ENCODE measurements around the gene ZNF22. TPM values are rescaled to one million over a fixed set of nuclear protein-coding genes. Genes with fewer than 3 reads are reported as not detected.

The ZNF22 gene
- total and polyA plus RNA-seq, 2 of the 8 experiments (the other 6 are each of a cell fraction or from before 2014, with no cell fraction given) = 18.2 to 45.2 TPM

GRCh38 chr10:44963772-44964633, 36.7 kb upstream of the ZNF22 start:
- WGBS, 2 experiments (ENCODE audit: extremely low coverage in 1 of 2, insufficient coverage in 1 of 2, insufficient read length in 1 of 2, insufficient replicate concordance in 2 of 2, low coverage in 1 of 2, low lambda C conversion rate in 2 of 2, missing lambda C conversion rate in 1 of 2) = 71% methylated on average over 14 of the region's 15 CpGs; no CpG with 5 or more reads in 1 of the 2 experiments
- peak overlapping the region; percentile 47 for H3K4ac ChIP-seq (replicated peaks; ENCODE audit: insufficient read length, low read depth, low read length)
- peaks cover 0 to 2% of the 10 kb centered on the region in 2 experiments for H4K20me1 ChIP-seq (replicated peaks in 1 of 2; ENCODE audit: control insufficient read depth in 1 of 2, insufficient read depth in 2 of 2, low read length in 2 of 2)
- H3K27ac ChIP-seq (ENCODE audit: low read depth, low read length) = no peak overlapping the region; the same call in 1 of the 2 replicates
- H3K27me3 ChIP-seq (replicated peaks in 1 of 4; ENCODE audit: control insufficient read depth in 3 of 4, extremely low read depth in 1 of 4, insufficient read depth in 3 of 4, low read length in 3 of 4) = peaks cover 0 to 7% (median 3%) of the 10 kb centered on the region in 4 experiments; a peak in 4 of 7 replicates
- ChIA-PET CTCF (ENCODE audit: partially characterized antibody) (interaction anchor here (0.5 to 11.2 kb wide), 11 partner anchors 10 to 270 kb away, joined by 4 to 143 read pairs (median 6); partner anchors contain the start of gene DEPP1), POLR2A (ENCODE audit: partially characterized antibody) (interaction anchor here (0.8 to 3.5 kb wide), 11 partner anchors 9 to 85 kb away, joined by 3 to 17 read pairs (median 7); partner anchors contain the start of genes DEPP1 and ZNF22)
- H3K9me3 ChIP-seq (ENCODE audit: insufficient read depth in 2 of 2, low read depth in 1 of 2, low read length in 1 of 2) = no peaks in the 10 kb centered on the region
- 0 out of 2 replicates have a peak overlapping the region, but pooled peaks have one; percentile 82 for H2AK5ac ChIP-seq (ENCODE audit: low read depth, low read length)
- no peak overlapping the region for H2BK15ac ChIP-seq (ENCODE audit: low read length)
- peak overlapping the region; percentile 87 for H4K91ac ChIP-seq (replicated peaks; ENCODE audit: insufficient read length, low read length)
- peak overlapping the region; percentile 36; the same call in 1 of the 2 replicates for H2BK5ac ChIP-seq (ENCODE audit: low read depth, low read length)
- peak overlapping the region; percentile 56 for H2BK120ac ChIP-seq (replicated peaks; ENCODE audit: low read depth, low read length)
- H2BK20ac ChIP-seq (ENCODE audit: low read length) = peak overlapping the region; percentile 37; the same call in 1 of the 2 replicates
- H3K56ac ChIP-seq (replicated peaks; ENCODE audit: insufficient read length, low read depth, low read length) = no peak overlapping the region
- peak overlapping the region in 2 of 4 experiments; percentile 0 to 24; a peak in 2 of 8 replicates for H3K4me3 ChIP-seq (ENCODE audit: extremely low read depth in 1 of 4, insufficient read depth in 2 of 4, low read depth in 3 of 4, low read length in 4 of 4)
- no peak for FAIRE-seq
- H2BK12ac ChIP-seq (ENCODE audit: low read depth, low read length) = peak overlapping the region; percentile 45; the same call in 1 of the 2 replicates
- H3K9ac ChIP-seq (replicated peaks in 1 of 4; ENCODE audit: extremely low read depth in 1 of 4, low read depth in 3 of 4, low read length in 3 of 4) = no peak overlapping the region; a peak in 2 of 7 replicates
- no peak overlapping the region for H3K23ac ChIP-seq (ENCODE audit: insufficient read length)
- no peaks in the 10 kb centered on the region; a peak in 1 of 4 replicates for H3K79me2 ChIP-seq (ENCODE audit: control insufficient read depth in 1 of 2, insufficient read depth in 2 of 2, low read length in 2 of 2)
- peak overlapping the region; percentile 71; the same call in 1 of the 2 replicates for H4K8ac ChIP-seq (ENCODE audit: extremely low read depth, insufficient read depth, low read length)
- peak overlapping the region; percentile 35 to 54 for H3K4me2 ChIP-seq (ENCODE audit: insufficient read depth in 1 of 2, low read depth in 2 of 2, low read length in 2 of 2)
- H4K5ac ChIP-seq (ENCODE audit: insufficient read length, low read depth, low read length) = peak overlapping the region; percentile 89
- peaks cover 5% of the 10 kb centered on the region; the same call in 1 of the 2 replicates for H3K79me1 ChIP-seq (ENCODE audit: low read depth, low read length)
- TF ChIP-seq ASH2L (IDR thresholded peaks at IDR 0.05; ENCODE audit: low read length) (peak; percentile 22), EGR1 (IDR thresholded peaks at IDR 0.05; ENCODE audit: borderline replicate concordance, low read depth, low read length) (no peak), RFX5 (IDR thresholded peaks at IDR 0.05; ENCODE audit: borderline replicate concordance, low read depth, low read length) (no peak), HDAC6 (IDR thresholded peaks at IDR 0.05; ENCODE audit: low read depth, low read length) (no peak), GTF2F1 (IDR thresholded peaks at IDR 0.05; ENCODE audit: borderline replicate concordance, low read depth, low read length) (no peak), RBBP5 (IDR thresholded peaks at IDR 0.05; ENCODE audit: borderline replicate concordance, low read depth, low read length) (no peak)
- DNase-seq (ENCODE audit: low read depth in 1 of 2, low spot score in 2 of 2) = peak in 1 of 2 experiments; percentile 59
- no peak overlapping the region for H3K14ac ChIP-seq (ENCODE audit: insufficient read length)
- H3K4me1 ChIP-seq (replicated peaks in 1 of 4; ENCODE audit: control insufficient read depth in 3 of 4, insufficient read depth in 4 of 4, low read length in 3 of 4) = peaks cover 25 to 48% (median 33%) of the 10 kb centered on the region in 4 experiments
- no peaks in the 10 kb centered on the region for H3K36me3 ChIP-seq (ENCODE audit: control insufficient read depth in 2 of 4, insufficient read depth in 4 of 4, low read length in 3 of 4)
- peak overlapping the region; percentile 47; the same call in 1 of the 2 replicates for H2AFZ ChIP-seq (ENCODE audit: low read length)
- H3K18ac ChIP-seq (ENCODE audit: extremely low read depth, low read length) = peak overlapping the region; percentile 72
- peaks cover 8% of the 10 kb centered on the region for H3K23me2 ChIP-seq (ENCODE audit: low read depth, low read length)
